GM13977 (cell line): ENCODE data around the gene SLC1A2.

Experiments used
- DNase-seq: peaks from one replicate; pipeline ENCODE4 v3.0.0; 2012; ENCODE audit warnings: low spot score
- in situ Hi-C: fragments of 300-500 bp; cut with MboI; formaldehyde crosslinking; loops from one replicate; pipeline ENCODE4 v1.12.0; 2022; ENCODE audit warnings: low sequenced_read_pairs, low pct_unique_long_range_greater_than_20kb, mixed read lengths, inconsistent platforms; ENCODE audit not compliant: unreplicated experiment
- TF ChIP-seq, protein P1 (sequence below): IDR thresholded peaks from 2 replicates; pipeline ENCODE4 v1.5.1; 2012; ENCODE audit warnings: mild to moderate bottlenecking, control low read depth; ENCODE audit not compliant: insufficient read depth; ENCODE audit errors: extremely low read depth, missing control alignments

SLC1A2 gene

DNA sequence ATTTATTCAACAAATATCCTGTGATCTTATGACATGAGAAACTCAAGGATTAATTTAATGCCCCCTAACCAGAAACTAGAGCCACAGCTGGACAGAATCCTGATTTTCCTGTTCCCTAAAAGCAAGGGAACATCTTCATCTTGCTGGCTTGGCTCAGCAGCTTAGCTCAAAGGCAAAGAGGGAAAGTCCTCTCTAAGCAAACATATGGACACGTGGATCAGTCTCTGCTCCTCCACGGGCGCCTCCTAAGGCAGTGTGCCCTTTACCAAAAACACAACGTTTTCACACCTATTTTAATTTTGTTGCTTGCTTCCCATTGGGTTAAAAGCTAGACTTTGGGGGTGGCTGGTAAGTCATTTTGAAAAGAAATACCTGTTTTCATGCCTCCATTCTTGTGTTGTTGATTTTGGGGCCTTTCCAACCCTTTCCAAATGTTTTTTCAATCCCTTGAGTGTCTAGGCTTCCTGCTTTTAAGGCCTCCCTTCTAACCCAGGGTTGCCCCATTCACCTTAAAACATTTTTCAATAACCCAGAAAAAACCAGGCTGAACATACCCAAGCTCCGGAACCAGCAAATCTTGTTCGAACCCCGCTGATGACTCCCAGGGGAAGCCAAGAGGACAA lies 15.5 kb downstream of the SLC1A2 start:
- in situ Hi-C loops: no loop called here
- TF ChIP-seq, protein P1, sequence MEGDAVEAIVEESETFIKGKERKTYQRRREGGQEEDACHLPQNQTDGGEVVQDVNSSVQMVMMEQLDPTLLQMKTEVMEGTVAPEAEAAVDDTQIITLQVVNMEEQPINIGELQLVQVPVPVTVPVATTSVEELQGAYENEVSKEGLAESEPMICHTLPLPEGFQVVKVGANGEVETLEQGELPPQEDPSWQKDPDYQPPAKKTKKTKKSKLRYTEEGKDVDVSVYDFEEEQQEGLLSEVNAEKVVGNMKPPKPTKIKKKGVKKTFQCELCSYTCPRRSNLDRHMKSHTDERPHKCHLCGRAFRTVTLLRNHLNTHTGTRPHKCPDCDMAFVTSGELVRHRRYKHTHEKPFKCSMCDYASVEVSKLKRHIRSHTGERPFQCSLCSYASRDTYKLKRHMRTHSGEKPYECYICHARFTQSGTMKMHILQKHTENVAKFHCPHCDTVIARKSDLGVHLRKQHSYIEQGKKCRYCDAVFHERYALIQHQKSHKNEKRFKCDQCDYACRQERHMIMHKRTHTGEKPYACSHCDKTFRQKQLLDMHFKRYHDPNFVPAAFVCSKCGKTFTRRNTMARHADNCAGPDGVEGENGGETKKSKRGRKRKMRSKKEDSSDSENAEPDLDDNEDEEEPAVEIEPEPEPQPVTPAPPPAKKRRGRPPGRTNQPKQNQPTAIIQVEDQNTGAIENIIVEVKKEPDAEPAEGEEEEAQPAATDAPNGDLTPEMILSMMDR: no peak
- DNase-seq: no peak

DNA sequence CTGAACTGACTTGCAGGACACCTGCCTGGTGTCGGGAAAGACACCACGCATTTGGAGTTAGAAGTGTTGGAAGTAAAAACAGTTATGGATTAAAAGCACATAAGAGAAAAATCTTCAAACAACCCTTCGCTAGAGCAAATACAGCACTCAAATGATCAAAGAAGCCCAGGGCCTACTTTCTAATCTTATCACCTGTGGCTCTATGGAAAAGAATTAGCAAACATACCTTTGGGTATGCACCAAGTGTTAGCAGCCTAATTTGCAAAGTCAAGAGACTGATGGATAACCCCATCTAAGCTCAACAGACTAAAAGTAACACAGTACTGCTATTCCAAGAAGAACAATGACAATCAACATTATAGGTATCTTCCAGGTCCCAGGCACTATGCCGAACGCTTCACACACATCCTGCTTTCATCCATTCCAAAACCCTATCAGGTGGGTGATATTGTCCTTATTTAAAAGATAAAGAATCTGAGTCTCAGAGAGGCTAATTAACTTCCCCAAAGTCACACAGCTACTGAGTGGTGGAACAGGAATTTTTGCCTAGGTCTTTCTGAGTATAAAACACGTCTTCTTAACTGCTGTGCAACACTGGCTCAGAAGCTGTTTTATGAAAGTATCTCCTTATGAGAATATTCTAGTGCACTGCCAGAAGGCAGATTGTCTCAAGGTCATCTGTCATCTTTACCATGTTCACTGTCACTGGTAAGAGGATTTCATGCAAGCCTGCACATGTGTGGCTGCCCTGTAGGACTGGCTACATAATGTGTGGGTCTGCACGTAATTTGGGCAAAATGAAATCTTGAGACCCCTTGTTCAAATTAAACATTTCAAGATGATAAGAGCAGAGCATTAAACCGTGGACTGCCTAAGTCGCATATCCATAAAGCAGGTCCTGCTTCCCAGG lies 16.4 kb downstream of the SLC1A2 start:
- in situ Hi-C loops: no loop called here
- no peak for DNase-seq
- TF ChIP-seq, protein P1: no peak

- DNase-seq: no peak
- in situ Hi-C loops: loop anchor here (25.0 kb wide), 1 partner anchor 812 kb away; no protein-coding TSS in a partner anchor
- TF ChIP-seq, protein P1: no peak
Measured at GRCh38 chr11:35398881-35399280, 20.5 kb downstream of the SLC1A2 start.

- in situ Hi-C loops: loop anchor here (25.0 kb wide), 1 partner anchor 808 kb away; no protein-coding TSS in a partner anchor
- no peak for DNase-seq
Measured at GRCh38 chr11:35394941-35395340, 24.4 kb downstream of the SLC1A2 start.

DNA sequence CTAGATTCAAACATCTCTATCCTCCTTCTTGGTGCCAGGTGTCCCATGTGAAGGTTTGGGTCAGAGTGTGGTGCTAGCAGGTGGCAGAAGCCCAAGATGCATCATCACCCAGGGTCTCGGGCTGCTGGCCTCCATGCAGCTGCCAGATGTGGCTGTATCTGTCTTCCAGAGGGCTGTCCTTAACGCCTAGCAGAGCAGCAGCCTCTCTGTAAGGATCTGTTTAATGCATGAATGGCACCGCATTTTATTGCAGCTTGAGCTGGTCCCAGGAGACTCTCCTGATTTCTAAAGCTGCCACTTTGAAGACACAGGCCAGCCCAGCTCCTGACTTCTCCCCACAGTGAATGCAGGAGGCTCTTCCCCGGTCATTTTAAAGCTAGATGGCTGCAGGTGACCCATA lies 26.3 kb downstream of the SLC1A2 start:
- TF ChIP-seq, protein P1: no peak
- in situ Hi-C loops: loop anchor here (25.0 kb wide), 1 partner anchor 806 kb away; no protein-coding TSS in a partner anchor
- DNase-seq: no peak

More at GRCh38 chr11:35394941-35395340, 24.4 kb downstream of the SLC1A2 start:
- TF ChIP-seq, protein P1: no peak

- peak; percentile 67 for DNase-seq
- in situ Hi-C loops: loop anchor here (25.0 kb wide), 1 partner anchor 805 kb away; no protein-coding TSS in a partner anchor
- TF ChIP-seq, protein P1: peak; percentile 94
Measured at GRCh38 chr11:35391922-35392688, 27.3 kb downstream of the SLC1A2 start.
